Lung (tissue), 12 donors: ENCODE data around the gene SMYD4. TPM values are rescaled to one million over a fixed set of nuclear protein-coding genes. Genes with fewer than 3 reads are reported as not detected.

Experiments
- ATAC-seq: fragments of 200-7000 bp; cut with Tn5 transposase; one replicate; pipeline ENCODE4 v1.9.1; 2020; ENCODE audit warnings: moderate number of reproducible peaks; ENCODE audit not compliant: insufficient read depth, low FRiP score
- DNase-seq, 3 donors: peaks; one replicate each; pipeline ENCODE4 v3.0.0-alpha.2; 2013 to 2017
- H3K27ac ChIP-seq, 2 donors: one replicate each; pipeline ENCODE4 v1.5.1; 2013; ENCODE audit warnings: mild to moderate bottlenecking in 2 of 2, moderate library complexity in 2 of 2, control low read depth in 1 of 2, inconsistent platforms in 1 of 2, low read depth in 1 of 2, low read length in 1 of 2
- H3K27me3 ChIP-seq, 3 donors: one replicate each; pipeline ENCODE4 v1.5.1; 2013; ENCODE audit warnings: low read length in 2 of 3; ENCODE audit not compliant: control insufficient read depth in 3 of 3, insufficient read depth in 3 of 3
- H3K36me3 ChIP-seq, 4 donors: one replicate each; pipeline ENCODE4 v1.5.1; 2013; ENCODE audit warnings: low read length in 4 of 4, mild to moderate bottlenecking in 1 of 4, moderate library complexity in 1 of 4; ENCODE audit not compliant: control insufficient read depth in 4 of 4, insufficient read depth in 4 of 4
- H3K4me1 ChIP-seq, 5 donors: one replicate each; pipeline ENCODE4 v1.5.1; 2013; ENCODE audit warnings: low read length in 5 of 5, mild to moderate bottlenecking in 2 of 5, moderate library complexity in 1 of 5; ENCODE audit not compliant: control insufficient read depth in 5 of 5, insufficient read depth in 5 of 5
- H3K4me3 ChIP-seq: one replicate; pipeline ENCODE4 v1.5.1; 2013; ENCODE audit warnings: mild to moderate bottlenecking, control low read depth, moderate library complexity
- H3K9ac ChIP-seq, 2 donors: one replicate each; pipeline ENCODE4 v1.5.1; 2013; ENCODE audit warnings: low read length in 2 of 2, control low read depth in 1 of 2; ENCODE audit not compliant: insufficient read depth in 1 of 2
- H3K9me3 ChIP-seq, 4 donors: one replicate each; pipeline ENCODE4 v1.5.1; 2013; ENCODE audit warnings: low read length in 3 of 4, mild to moderate bottlenecking in 1 of 4, moderate library complexity in 1 of 4; ENCODE audit not compliant: control insufficient read depth in 4 of 4, insufficient read depth in 3 of 4
- CTCF ChIP-seq: IDR thresholded peaks from 2 replicates; pipeline ENCODE4 v1.5.1; 2012; ENCODE audit warnings: mild to moderate bottlenecking; ENCODE audit errors: control extremely low read depth, extremely low read depth
- WGBS, 2 donors: extraction: QIAGEN DNeasy Blood & Tissue Kit; methylation state at CpG; one replicate each; pipeline ENCODE4 v1.1.7; 2013; 5-methylcytosine and 5-hydroxymethylcytosine counted together
- polyA plus RNA-seq, 2 donors: library from polyadenylated mRNA; stranded (reverse); fragments of 200-250 nt; gene quantifications; one replicate each; pipeline ENCODE4 v1.2.1, GENCODE V29; 2013
- total RNA-seq, 2 donors: library from RNA; depleted of rRNA in 1 of 2; stranded (reverse); fragments of >200 nt in 1 of 2; gene quantifications; one replicate each; pipeline ENCODE4 v1.2.1, GENCODE V29; 2014 to 2021
- donor health status: control.
- donor health status: control.
- donor health status: Bipolar disorder and iron deficiency.
- donor health status: healthy.
- donor health status: DM: yes; HTN: yes; CAD: no.

SMYD4 gene
- total and polyA plus RNA-seq, 4 donors, result 7.5 to 18.2 (median 11.2) TPM

GRCh38 chr17:1853698-1854097, 24.0 kb upstream of the SMYD4 start:
- no peak for ATAC-seq
- H3K27ac ChIP-seq, result no peak overlapping the region
- H3K4me1 ChIP-seq, result no peaks in the 10 kb centered on the region
- H3K27me3 ChIP-seq, result no peaks in the 10 kb centered on the region
- no peak overlapping the region for H3K4me3 ChIP-seq
- 84 to 94% methylated on average over 3 of the region's 3 CpGs for WGBS, 2 donors
- DNase-seq, result no peak
- no peak overlapping the region for H3K9ac ChIP-seq
- no peak for TF ChIP-seq CTCF
- peaks cover 11 to 16% (median 14%) of the 10 kb centered on the region in 4 donors for H3K36me3 ChIP-seq
- H3K9me3 ChIP-seq, result no peaks in the 10 kb centered on the region

- no peak overlapping the region for H3K27ac ChIP-seq
- DNase-seq, result no peak
- H3K9me3 ChIP-seq, result no peaks in the 10 kb centered on the region
- peaks cover 11 to 18% (median 13%) of the 10 kb centered on the region in 4 donors for H3K36me3 ChIP-seq
- peaks cover 0 to 4% (median 0%) of the 10 kb centered on the region in 5 donors for H3K4me1 ChIP-seq
- H3K27me3 ChIP-seq, result no peaks in the 10 kb centered on the region
- TF ChIP-seq CTCF, result no peak
- no peak for ATAC-seq
- H3K9ac ChIP-seq, result no peak overlapping the region
- no peak overlapping the region for H3K4me3 ChIP-seq
- 74 to 76% methylated on average over 6 of the region's 6 CpGs for WGBS, 2 donors
Observed at GRCh38 chr17:1852327-1852726, 22.6 kb upstream of the SMYD4 start.

GRCh38 chr17:1847191-1847590, 17.5 kb upstream of the SMYD4 start:
- Histone ChIP-seq H3K4me1 (peaks cover 0 to 6% (median 0%) of the 10 kb centered on the region in 5 donors), H3K36me3 (peaks cover 13 to 34% (median 20%) of the 10 kb centered on the region in 4 donors), H3K9ac (no peak overlapping the region), H3K4me3 (no peak overlapping the region), H3K27ac (peak overlapping the region in 1 of 2 donors; percentile 40), H3K9me3 (peaks cover 0 to 2% (median 0%) of the 10 kb centered on the region in 4 donors), H3K27me3 (no peaks in the 10 kb centered on the region)
- DNase-seq (no peak), ATAC-seq (peak; percentile 34)
- no peak for TF ChIP-seq CTCF
- WGBS, 2 donors, result 78 to 86% methylated on average over 3 of the region's 3 CpGs

GRCh38 chr17:1843947-1844346, 14.2 kb upstream of the SMYD4 start:
- no peak for TF ChIP-seq CTCF
- Histone ChIP-seq H3K9ac (no peak overlapping the region), H3K36me3 (peaks cover 8 to 31% (median 19%) of the 10 kb centered on the region in 4 donors), H3K4me3 (no peak overlapping the region), H3K9me3 (peaks cover 0 to 2% (median 0%) of the 10 kb centered on the region in 4 donors), H3K4me1 (peaks cover 0 to 6% (median 0%) of the 10 kb centered on the region in 5 donors), H3K27me3 (no peaks in the 10 kb centered on the region), H3K27ac (no peak overlapping the region)
- DNase-seq (no peak), ATAC-seq (no peak)
- 96 to 99% methylated on average over 9 of the region's 9 CpGs for WGBS, 2 donors
